AG09319 (cell line): ENCODE data around the gene FHIT.

Experiments
- DNase-seq: peaks from one replicate; pipeline ENCODE4 v3.0.0-alpha.2; 2010; ENCODE audit warnings: low read depth; ENCODE audit errors: extremely low read depth
- TF ChIP-seq, protein P1 (sequence below): IDR thresholded peaks from 2 replicates; pipeline ENCODE4 v1.5.1; 2011; ENCODE audit warnings: low read depth, mild to moderate bottlenecking, inconsistent platforms, low read length, moderate library complexity

Gene FHIT

DNA sequence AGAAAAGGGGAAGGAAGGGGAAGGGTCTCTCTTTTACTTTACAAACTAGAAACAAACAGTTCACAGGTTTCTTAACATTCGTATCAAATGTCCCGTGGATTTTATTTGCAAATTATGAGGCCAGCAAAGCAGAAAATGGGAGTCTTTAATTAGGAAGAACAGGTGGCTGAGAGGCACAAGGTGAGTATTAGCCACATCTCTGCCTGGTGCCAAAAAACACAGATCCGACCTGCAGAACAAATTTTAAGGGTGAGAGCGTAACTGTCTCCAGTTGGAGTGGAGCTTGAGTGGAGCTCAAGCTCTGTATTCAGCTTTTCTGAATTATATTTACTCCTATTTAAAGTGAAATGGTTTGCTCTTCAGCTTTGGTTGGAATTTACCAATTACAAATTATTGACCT, 1004.9 kb downstream of the FHIT start:
- TF ChIP-seq, protein P1, sequence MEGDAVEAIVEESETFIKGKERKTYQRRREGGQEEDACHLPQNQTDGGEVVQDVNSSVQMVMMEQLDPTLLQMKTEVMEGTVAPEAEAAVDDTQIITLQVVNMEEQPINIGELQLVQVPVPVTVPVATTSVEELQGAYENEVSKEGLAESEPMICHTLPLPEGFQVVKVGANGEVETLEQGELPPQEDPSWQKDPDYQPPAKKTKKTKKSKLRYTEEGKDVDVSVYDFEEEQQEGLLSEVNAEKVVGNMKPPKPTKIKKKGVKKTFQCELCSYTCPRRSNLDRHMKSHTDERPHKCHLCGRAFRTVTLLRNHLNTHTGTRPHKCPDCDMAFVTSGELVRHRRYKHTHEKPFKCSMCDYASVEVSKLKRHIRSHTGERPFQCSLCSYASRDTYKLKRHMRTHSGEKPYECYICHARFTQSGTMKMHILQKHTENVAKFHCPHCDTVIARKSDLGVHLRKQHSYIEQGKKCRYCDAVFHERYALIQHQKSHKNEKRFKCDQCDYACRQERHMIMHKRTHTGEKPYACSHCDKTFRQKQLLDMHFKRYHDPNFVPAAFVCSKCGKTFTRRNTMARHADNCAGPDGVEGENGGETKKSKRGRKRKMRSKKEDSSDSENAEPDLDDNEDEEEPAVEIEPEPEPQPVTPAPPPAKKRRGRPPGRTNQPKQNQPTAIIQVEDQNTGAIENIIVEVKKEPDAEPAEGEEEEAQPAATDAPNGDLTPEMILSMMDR: no peak
- DNase-seq: no peak

GRCh38 chr3:60243456-60243855, 1007.8 kb downstream of the FHIT start:
- DNase-seq: no peak
- TF ChIP-seq, protein P1: no peak

- DNase-seq: no peak
- TF ChIP-seq, protein P1: no peak
Observed at GRCh38 chr3:60240492-60240891, 1010.8 kb downstream of the FHIT start.

DNA sequence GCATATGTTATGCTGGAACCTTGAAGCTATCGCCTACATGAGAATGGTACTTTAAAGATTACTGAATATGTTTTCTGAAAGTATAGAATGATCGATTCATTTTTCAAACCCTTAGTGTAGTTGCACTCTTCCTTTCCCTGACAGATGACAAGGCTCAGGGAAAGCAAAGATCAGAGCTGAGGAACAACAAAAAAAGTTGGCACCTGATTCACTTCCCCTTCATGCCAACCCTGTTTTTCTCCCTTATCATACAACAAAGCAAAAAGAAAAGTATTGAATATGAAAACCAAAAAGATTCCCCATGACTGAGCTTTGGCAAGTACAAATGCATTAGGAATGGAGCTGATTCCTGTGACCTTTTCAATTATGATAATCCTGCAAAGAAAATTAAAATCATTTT, 1012.7 kb downstream of the FHIT start:
- TF ChIP-seq, protein P1: no peak
- no peak for DNase-seq

- TF ChIP-seq, protein P1: no peak
Observed at GRCh38 chr3:60229502-60229901, 1021.8 kb downstream of the FHIT start.

DNA sequence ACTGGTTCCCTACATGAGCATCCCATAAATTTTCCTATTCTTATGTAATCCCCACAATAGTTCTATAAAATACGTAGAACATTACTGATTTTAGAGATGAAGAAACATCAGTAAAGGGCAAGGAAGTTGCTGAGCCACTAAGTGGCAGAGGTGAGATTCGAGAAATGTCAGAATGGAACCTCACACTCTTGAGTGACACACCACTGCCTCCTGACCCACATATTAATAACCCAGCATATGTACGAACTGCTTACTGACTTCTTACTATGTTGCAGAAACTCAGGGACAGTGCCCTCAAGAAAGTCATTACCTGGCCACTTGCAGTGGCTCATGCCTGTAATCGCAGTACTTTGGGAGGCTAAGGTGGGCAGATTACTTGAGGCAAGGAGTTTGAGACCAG, 1022.4 kb downstream of the FHIT start:
- no peak for DNase-seq
- TF ChIP-seq, protein P1: no peak

More at GRCh38 chr3:60229502-60229901, 1021.8 kb downstream of the FHIT start:
- DNase-seq: no peak

- TF ChIP-seq, protein P1: no peak
Observed at GRCh38 chr3:60226912-60227311, 1024.3 kb downstream of the FHIT start.

GRCh38 chr3:60225848-60226247, 1025.4 kb downstream of the FHIT start:
- TF ChIP-seq, protein P1: no peak
- no peak for DNase-seq

More at GRCh38 chr3:60226912-60227311, 1024.3 kb downstream of the FHIT start:
- DNase-seq: no peak
